Stimulated activated CD4-positive, alpha-beta T cell treated with anti-CD3 and anti-CD28 coated beads, Interleukin-4, amount 100 ng/mL, for 24 hours (primary cell): Measurements from ENCODE around the gene PCP4L1.
"Not testable (repeated sequence)": the region's sequence is repeated elsewhere in the genome, so short reads cannot be mapped to it uniquely, and the experiment has no call there.

Source experiments
- DNase-seq: peaks from one replicate; pipeline ENCODE4 v3.0.0-alpha.2; 2020

Gene PCP4L1

GRCh38 chr1:161258439-161259344, at the start of gene PCP4L1:
Gene PCP4L1 (plus strand): TSS chr1:161258745. CDS start chr1:161258975, 230 bp downstream.
- peak; percentile 43 for DNase-seq

- peak; percentile 79 for DNase-seq
Observed at GRCh38 chr1:161209790-161210409, 48.6 kb upstream of the PCP4L1 start.

GRCh38 chr1:161214369-161214768, 44.2 kb upstream of the PCP4L1 start:
- DNase-seq: no peak

- no peak for DNase-seq
Observed at GRCh38 chr1:161215076-161215475, 43.5 kb upstream of the PCP4L1 start, which contains the start of gene FCER1G. Gene FCER1G (plus strand): TSS chr1:161215295. CDS start chr1:161215322, 27 bp downstream.

GRCh38 chr1:161216945-161217712, 41.4 kb upstream of the PCP4L1 start:
- DNase-seq: no peak

GRCh38 chr1:161217831-161218230, 40.7 kb upstream of the PCP4L1 start:
- DNase-seq: no peak

- DNase-seq: no peak
Observed at GRCh38 chr1:161218301-161219077, 40.1 kb upstream of the PCP4L1 start.

- DNase-seq: no peak
Observed at GRCh38 chr1:161219078-161219892, 39.3 kb upstream of the PCP4L1 start.

- no peak for DNase-seq
Observed at GRCh38 chr1:161220002-161220401, 38.5 kb upstream of the PCP4L1 start.

- no peak for DNase-seq
Observed at GRCh38 chr1:161222175-161223019, 36.1 kb upstream of the PCP4L1 start.

GRCh38 chr1:161223805-161224694, 34.5 kb upstream of the PCP4L1 start:
- DNase-seq: no peak

GRCh38 chr1:161224695-161225087, 33.9 kb upstream of the PCP4L1 start:
- DNase-seq: not testable (repeated sequence)

- DNase-seq: no peak
Observed at GRCh38 chr1:161225178-161225533, 33.4 kb upstream of the PCP4L1 start.

- peak; percentile 91 for DNase-seq
Observed at GRCh38 chr1:161225534-161226319, 32.8 kb upstream of the PCP4L1 start, which contains the start of gene TOMM40L. Gene TOMM40L (plus strand): TSS chr1:161226060. CDS start chr1:161226490, 430 bp downstream.

GRCh38 chr1:161226320-161226711, 32.2 kb upstream of the PCP4L1 start:
- no peak for DNase-seq

GRCh38 chr1:161226759-161227158, 31.8 kb upstream of the PCP4L1 start:
- no peak for DNase-seq

GRCh38 chr1:161227196-161227871, 31.2 kb upstream of the PCP4L1 start:
- peak; percentile 92 for DNase-seq

- DNase-seq: no peak
Observed at GRCh38 chr1:161228032-161228431, 30.5 kb upstream of the PCP4L1 start.
